ENCODE measurements around the gene CYP8B1.

Gene CYP8B1

DNA sequence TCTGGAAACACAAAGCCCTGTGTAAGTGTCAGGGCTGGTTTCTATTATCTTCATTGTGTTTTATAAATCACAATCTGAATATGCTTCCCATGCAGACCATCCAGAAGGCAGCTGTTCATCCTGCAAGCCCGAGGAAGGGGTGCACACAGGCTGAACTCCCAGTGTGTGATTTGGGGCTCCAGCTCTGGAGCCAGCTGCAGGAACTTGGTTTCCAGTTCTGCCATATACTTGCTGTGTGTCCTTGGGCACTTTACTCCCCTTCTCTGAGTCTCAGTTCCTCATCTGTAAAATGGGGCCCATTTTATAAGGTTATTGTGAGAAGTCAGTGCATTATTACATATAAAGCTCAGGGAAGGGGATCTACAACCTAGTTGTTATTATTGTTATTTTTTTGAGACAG is 22.6 kb downstream of the CYP8B1 start:
- no peak for DNase-seq (ENCODE audit: low read depth)

DNA sequence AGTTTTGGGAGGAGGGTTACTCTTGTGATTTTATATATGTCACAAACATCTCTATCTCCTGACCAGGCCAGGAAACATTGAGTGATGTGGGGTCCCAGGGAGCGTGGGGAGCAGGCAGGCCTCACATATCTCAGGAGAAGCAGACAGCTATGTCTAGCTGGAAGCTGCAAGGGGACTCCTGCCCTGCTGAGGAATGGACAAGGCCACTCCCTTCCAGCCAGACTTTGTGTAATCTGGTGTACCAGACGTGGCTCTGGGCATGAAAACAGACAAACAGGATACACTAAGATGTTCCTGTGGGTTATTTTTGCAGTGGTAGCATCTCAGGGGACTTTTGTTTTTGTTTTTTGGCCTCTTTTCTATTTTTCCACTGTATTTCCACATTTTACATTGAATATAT is 23.2 kb downstream of the CYP8B1 start:
- no peak for DNase-seq (ENCODE audit: low read depth)

GRCh38 chr3:42851228-42851834 is 24.3 kb downstream of the CYP8B1 start:
- no peak for DNase-seq (ENCODE audit: low read depth)

DNA sequence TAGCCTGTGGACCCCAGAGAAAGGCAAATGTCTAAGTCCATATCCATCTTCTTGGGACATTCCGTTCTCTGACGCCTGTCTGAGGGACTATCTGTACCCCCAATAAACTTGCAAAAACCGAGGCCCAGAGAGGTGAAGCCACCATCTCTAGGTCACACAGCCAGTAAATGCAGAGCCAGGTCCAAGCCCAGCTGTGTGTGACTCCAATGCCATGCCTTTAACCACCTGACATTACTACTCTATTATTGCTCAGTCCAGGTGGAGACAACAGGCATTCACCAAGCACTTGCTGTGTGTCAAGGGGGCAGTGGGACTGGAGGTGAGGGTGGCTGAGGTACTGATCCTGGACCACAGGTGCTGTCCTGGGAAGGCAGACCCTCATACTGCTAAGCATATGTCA is 25.4 kb downstream of the CYP8B1 start:
- no peak for DNase-seq (ENCODE audit: low read depth)

- no peak for DNase-seq (ENCODE audit: low read depth)
Measured at GRCh38 chr3:42849017-42849416, 26.7 kb downstream of the CYP8B1 start.

DNA sequence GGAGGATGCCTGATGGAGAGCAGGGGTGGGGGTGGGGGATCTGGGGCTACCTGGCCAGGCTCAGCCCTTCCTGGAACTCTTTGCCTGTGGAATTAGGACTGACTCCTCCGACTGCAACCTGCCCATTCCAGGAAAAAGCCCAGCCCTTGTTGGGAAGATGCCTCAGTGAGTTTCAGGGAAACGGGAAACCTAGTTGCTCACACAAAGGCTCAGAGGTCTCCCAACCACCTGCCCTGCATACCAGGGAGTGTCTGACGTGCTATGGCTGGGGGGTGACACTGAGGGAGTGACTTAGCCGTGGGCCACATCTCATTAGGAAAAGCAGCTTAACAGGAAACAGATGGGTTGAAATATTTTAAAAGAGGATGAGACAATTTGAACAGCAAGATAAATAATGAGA is 27.9 kb downstream of the CYP8B1 start:
- no peak for DNase-seq (ENCODE audit: low read depth)

DNA sequence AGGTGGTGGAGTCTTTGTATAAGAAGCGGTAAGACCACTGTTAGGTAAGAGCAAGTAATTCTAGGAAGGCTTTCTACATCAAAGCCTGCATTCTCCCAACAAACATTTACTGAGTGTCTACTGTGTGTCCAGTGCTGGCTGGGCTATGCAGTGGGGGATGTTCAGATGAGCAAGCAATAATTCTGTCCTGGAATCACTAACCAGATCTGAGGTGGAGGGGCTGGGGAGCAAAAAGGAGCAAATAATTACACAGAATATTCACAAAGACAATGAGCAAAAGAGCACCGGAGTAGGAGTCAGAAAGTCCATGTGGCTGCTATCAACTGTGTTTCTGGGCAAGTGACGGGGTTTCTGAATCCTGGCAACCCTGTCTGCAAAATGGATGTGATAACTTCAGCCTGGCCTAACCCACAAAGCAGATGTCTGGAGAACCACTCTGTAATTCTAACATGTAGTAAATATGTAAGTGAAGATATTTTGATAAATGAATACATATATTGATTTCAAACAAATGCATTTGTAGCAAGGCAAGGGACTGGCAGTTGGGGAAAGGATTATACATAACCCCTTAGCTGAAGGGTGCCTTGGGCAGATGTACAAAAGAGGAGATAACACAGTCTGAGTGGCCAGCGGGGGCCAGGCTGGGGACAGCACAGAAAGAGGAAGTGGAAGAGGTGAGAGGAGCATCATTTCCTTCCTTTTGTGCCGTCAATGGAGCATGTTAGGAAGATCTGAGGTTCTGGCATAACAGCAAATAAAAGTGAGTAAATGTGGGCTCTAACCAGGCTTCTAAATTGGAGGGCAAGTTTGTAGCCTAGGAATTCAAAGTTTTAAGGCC is 28.8 kb downstream of the CYP8B1 start:
- DNase-seq (ENCODE audit: low read depth) = no peak

- no peak for DNase-seq (ENCODE audit: low read depth)
Measured at GRCh38 chr3:42844815-42845214, 30.9 kb downstream of the CYP8B1 start.

- no peak for DNase-seq (ENCODE audit: low read depth)
Measured at GRCh38 chr3:42844412-42844713, 31.3 kb downstream of the CYP8B1 start.

DNA sequence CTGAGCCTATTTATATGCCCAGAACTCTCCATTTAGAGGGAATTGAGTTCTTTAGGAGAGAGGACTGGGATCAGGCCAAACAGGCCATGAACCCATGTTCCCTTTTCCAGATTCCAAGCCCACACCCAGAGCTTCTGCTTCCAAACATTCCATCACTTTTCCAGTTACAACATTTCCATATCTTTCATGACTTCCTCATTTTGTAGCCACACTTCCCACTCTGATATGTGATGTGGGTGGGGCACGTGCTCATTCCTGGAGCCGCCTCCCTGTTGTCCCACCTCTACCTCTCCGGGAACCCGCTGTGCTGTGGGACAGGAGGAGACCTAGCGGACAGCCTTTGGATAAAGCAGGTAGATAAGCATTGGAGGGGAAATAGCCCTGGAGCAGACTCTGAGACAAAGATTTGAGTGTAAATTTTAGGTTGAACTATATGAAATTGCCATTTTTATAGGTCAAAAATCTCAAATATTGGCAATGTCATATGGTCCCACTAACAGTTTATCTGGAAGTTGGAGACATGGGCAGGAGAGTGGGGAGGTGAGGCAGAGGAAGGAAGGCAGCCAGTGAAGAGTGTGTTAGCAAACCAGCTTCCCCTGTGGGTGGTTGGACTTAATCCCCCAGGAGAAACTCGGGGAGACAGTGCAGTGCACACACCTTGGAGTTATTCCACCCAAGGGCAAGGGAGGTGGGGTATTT is 31.8 kb downstream of the CYP8B1 start:
- DNase-seq (ENCODE audit: low read depth) = no peak

DNA sequence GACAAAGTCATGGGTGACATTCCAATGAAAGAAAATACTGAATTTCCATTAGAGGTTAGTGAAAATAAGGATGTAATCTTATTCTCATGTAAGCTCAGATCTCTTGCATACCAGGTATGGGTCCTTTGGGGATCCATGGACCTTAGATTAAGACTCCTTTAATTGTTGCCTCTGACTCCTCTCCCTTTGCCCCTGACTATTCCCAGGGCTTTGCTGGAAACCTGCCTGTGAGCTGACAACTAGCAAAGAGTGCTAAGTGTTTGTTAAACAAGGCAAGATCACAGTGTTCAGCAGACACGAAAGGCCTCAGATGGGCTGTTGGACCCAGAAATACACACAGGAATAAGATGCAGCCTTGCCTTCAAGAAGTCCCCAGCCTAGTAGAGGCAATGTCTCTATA is 34.3 kb downstream of the CYP8B1 start:
- no peak for DNase-seq (ENCODE audit: low read depth)

GRCh38 chr3:42839616-42840015 is 36.1 kb downstream of the CYP8B1 start:
- peak; percentile 75 for DNase-seq (ENCODE audit: low read depth)

- DNase-seq (ENCODE audit: low read depth) = no peak
Measured at GRCh38 chr3:42838571-42838970, 37.1 kb downstream of the CYP8B1 start.

GRCh38 chr3:42836150-42837123 is 39.2 kb downstream of the CYP8B1 start:
- DNase-seq (ENCODE audit: low read depth) = no peak

DNA sequence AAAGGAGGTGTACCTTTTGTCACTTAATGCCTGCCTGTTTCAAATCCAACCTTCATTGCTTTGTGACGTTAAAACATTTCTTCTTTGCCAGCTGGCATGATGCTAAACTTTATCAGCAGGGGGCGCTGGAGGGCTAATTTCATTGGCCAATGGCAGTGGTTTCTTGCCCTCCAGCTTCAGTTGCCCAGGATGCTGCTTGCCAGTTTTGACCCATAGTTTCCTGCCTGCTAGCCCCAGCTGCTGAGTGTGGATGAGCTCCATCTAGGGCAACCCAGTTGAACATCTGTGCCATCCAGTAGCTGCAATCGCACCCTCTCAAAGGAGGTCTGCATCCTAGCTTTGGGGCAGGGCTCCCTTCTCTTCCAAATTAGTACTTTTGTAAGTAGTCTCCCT is 44.4 kb downstream of the CYP8B1 start:
- DNase-seq (ENCODE audit: low read depth) = peak; percentile 61

DNA sequence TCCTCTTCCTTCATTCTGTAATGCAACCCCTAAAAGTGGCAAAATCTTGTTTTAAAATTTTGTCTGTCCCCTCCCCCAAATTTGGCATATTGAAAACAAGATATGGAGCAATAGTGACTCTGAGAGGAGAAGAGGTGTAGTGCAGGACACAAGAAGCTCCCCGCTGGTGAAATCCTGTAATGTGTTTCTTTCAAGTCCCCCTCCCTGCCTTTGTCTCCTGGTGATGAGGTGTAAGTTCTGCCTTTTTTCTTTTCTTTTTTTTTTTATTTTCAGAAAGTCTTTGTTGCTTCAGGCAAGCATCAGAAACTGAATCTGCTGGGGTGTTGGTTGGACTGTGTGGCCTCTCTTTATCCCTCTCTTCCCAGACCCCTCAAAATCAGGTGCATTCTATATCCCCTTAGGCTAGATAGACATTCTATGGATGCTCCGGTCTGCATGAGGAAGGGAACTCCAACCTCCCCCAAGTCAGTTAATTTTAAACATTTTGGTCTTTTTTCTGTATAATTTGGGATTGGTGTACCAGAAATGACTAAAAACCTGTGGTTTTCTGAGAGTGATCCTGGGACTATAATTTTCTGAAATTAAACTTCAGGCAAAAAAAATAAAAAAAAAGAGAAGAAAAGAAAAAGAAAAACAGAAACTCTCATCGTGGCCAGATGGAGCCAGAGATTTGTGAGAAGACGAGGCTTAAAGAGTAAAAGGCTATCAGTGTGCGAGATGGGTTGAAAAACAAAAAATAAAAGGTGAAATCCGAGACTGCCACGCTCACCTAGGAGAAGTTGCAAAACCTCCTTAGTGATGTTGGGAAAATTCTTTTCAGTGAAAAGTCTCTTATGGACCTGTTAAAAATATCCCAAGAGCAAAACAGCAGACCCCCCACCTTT is 45.0 kb downstream of the CYP8B1 start:
- DNase-seq (ENCODE audit: low read depth) = peak; percentile 37

DNA sequence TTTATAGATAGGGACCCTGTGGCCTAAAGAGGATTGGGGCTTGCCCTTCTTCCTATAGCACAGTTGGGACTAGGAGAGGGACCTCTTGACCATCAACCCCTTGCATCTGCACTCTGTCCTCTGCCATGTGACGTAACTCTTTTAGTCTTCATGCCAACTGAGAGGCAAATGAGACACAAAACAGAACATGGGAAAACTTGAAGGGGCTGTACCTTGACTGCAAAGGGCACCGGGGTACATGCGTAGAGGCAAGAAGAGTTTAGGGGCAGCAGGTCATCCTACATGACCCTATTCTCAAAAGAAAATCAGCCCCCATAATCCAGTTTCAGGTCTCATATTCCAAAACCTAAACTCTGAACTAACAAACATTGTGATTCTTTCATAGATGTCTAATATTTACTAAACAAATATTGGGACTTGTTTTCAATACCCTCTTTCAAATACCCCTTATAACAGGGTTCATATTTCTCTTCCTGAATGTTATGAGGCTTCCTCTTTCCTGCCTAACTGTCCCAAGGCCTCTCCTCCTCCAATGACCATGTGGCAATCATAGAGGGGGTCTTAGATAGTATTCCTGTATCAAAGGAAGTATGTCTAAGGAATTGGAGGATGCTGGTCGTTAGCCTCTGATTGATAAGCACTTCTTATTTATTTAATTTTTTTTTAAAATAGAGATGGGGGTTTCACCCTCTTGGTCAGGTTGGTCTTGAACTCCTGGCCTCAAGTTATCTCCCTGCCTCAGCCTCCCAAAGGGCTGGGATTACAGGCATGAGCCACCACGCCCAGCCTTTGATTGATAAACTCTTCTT is 45.8 kb downstream of the CYP8B1 start:
- DNase-seq (ENCODE audit: low read depth) = no peak

DNA sequence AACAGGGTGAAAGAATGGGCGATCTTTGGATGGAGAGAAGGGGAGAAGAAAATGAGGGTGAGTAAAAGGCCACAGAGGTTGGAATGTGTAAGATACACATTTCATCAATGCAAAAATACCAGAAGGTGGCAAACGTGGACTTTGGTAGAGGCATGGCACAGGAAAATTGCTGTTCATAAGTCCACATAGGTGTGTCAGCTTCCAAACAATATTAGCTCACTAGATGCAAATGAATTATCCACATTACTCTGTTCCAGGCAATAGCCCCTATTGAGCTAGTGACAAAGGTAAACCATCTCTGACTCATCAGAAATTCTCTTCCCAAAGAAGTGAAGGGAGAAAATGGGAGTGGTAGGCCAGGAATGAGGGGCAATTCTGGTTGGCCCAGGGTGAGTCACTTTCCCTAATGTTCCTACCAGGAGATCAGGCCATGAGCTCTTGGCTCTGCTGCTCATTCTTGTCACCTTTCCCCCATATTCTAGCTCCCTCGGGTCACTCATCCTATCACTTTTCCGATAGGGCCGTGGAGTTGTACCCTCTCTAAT is 46.5 kb downstream of the CYP8B1 start:
- no peak for DNase-seq (ENCODE audit: low read depth)

DNA sequence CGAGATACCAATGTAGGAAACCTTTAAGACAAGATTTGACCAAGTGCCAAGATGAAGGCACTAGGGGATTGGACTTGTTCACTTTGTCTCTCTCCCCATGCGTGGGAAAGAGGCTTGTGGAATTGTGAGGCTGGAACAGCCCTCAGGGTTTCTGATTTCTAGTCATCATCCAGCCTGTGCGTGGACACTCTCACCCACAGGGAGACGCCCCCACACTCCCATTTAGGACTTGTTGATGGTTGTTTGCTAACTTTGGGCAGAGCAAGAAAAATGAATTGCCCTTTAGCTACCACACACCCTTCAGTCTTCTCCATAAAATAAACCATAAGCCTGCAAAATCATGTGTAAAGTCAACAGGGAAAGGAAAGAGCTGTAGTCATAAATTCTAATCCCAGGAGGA is 48.0 kb downstream of the CYP8B1 start:
- no peak for DNase-seq (ENCODE audit: low read depth)

- no peak for DNase-seq (ENCODE audit: low read depth)
Measured at GRCh38 chr3:42827023-42827422, 48.7 kb downstream of the CYP8B1 start.
